Psoas muscle (tissue), 8 donors: Measurements from ENCODE around the gene SLC38A10. TPM values are rescaled to one million over a fixed set of nuclear protein-coding genes. Genes with fewer than 3 reads are reported as not detected.

Experiments used
- ATAC-seq, 4 donors: fragments of 200-7000 bp; cut with Tn5 transposase; one replicate each; pipeline ENCODE4 v1.9.1; 2020; ENCODE audit warnings: moderate library complexity in 3 of 4, mild to moderate bottlenecking in 2 of 4
- DNase-seq, 2 donors: peaks; one replicate each; pipeline ENCODE4 v3.0.0-alpha.2; 2020
- H3K27ac ChIP-seq: fragments of 200-600 bp; one replicate; pipeline ENCODE4 v1.8.0; 2022
- H3K27me3 ChIP-seq, 3 donors: fragments of 200-600 bp in 1 of 3; one replicate each; pipeline versions ENCODE4 v1.6.1 to v1.8.0; 2013 to 2022; ENCODE audit warnings: low read length in 2 of 3, mild to moderate bottlenecking in 2 of 3, moderate library complexity in 1 of 3; ENCODE audit not compliant: insufficient read depth in 3 of 3
- H3K36me3 ChIP-seq, 2 donors: fragments of 200-600 bp in 1 of 2; one replicate each; pipeline versions ENCODE4 v1.6.1 to v1.8.0; 2013 to 2022; ENCODE audit warnings: low read depth in 1 of 2, mild to moderate bottlenecking in 1 of 2, moderate library complexity in 1 of 2; ENCODE audit not compliant: insufficient read depth in 1 of 2
- H3K4me1 ChIP-seq: fragments of 200-600 bp; one replicate; pipeline ENCODE4 v1.8.0; 2022
- H3K4me3 ChIP-seq: fragments of 200-600 bp; one replicate; pipeline ENCODE4 v1.8.0; 2022; ENCODE audit warnings: mild to moderate bottlenecking
- H3K9me3 ChIP-seq: fragments of 200-600 bp; one replicate; pipeline ENCODE4 v1.8.0; 2022
- WGBS, 3 donors: extraction: QIAGEN DNeasy Blood & Tissue Kit; methylation state at CpG; one replicate each; pipeline versions ENCODE4 v1.1.6 to v1.1.7; 2013; 5-methylcytosine and 5-hydroxymethylcytosine counted together
- intact Hi-C, 2 donors: fragments of 100-400 bp; cut with DNase I; formaldehyde crosslinking; loops; one replicate each; pipeline versions ENCODE4 v1.11.0 to v1.14.2; 2022
- polyA plus RNA-seq, 3 donors: library from polyadenylated mRNA; stranded (reverse); fragments of 200-250 nt; gene quantifications; one replicate each; pipeline ENCODE4 v1.2.3, GENCODE V29; 2013
- total RNA-seq, 4 donors: library from RNA; stranded (reverse); fragmentation: NEBNext Ultra II Directional in 2 of 4; extraction: Animal tissue kit (Norgen Biotek cat#: 25700) in 2 of 4; gene quantifications; one replicate each; pipeline versions ENCODE4 v1.2.1 to v1.2.4, GENCODE V29; 2021 to 2023
- TF ChIP-seq, protein P1 (sequence below): fragments of 200-600 bp; IDR thresholded peaks from one replicate; pipeline ENCODE4 v1.8.0; 2022; ENCODE audit warnings: antibody characterized with exemption
- donor health status: healthy with polysubstance abuse.
- donor health status: DM: no; HTN: no; CAD: no; lungs with moderate emphysema.
- donor health status: Bipolar disorder and iron deficiency.
- donor health status: healthy.
- donor health status: DM: yes; HTN: yes; CAD: no.
- donor health status: DM: no; HTN: no; CAD: no.
- donor health status: DM: no; HTN: no; CAD: no.
- donor health status: DM: yes; HTN: yes; CAD: no.

Gene SLC38A10
- total and polyA plus RNA-seq, 7 donors = 16.7 to 40.6 (median 19.8) TPM

DNA sequence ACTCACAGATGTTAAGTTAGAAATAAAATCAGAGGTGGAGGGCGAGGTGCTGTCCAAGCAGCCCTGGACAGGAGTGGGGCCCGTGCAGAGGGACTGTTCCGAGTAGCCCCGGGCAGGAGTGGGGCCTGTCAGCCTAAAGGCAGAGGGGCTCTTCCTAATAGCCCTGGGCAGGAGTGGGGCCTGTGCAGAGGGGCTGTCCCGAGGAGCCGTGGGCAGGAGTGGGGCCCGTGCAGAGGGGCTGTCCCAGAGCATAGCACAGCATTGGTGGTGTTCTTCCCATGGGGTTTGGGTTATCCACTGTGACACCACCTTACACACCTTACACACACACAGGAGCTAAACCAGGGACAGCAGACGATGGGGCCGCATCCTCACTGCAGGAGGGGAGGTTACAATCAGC is 82.7 kb downstream of the SLC38A10 start:
- Histone ChIP-seq H3K9me3 (no peaks in the 10 kb centered on the region), H3K36me3 (no peaks in the 10 kb centered on the region), H3K4me1 (no peaks in the 10 kb centered on the region), H3K27ac (no peak overlapping the region), H3K27me3 (no peaks in the 10 kb centered on the region), H3K4me3 (no peak overlapping the region)
- DNase-seq = no peak
- intact Hi-C loops = no loop called here
- TF ChIP-seq, protein P1, sequence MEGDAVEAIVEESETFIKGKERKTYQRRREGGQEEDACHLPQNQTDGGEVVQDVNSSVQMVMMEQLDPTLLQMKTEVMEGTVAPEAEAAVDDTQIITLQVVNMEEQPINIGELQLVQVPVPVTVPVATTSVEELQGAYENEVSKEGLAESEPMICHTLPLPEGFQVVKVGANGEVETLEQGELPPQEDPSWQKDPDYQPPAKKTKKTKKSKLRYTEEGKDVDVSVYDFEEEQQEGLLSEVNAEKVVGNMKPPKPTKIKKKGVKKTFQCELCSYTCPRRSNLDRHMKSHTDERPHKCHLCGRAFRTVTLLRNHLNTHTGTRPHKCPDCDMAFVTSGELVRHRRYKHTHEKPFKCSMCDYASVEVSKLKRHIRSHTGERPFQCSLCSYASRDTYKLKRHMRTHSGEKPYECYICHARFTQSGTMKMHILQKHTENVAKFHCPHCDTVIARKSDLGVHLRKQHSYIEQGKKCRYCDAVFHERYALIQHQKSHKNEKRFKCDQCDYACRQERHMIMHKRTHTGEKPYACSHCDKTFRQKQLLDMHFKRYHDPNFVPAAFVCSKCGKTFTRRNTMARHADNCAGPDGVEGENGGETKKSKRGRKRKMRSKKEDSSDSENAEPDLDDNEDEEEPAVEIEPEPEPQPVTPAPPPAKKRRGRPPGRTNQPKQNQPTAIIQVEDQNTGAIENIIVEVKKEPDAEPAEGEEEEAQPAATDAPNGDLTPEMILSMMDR = no peak
- whole genome bisulfite sequencing, 3 donors = 94 to 99% (median 95%) methylated on average over 9 of the region's 9 CpGs
- ATAC-seq = no peak

DNA sequence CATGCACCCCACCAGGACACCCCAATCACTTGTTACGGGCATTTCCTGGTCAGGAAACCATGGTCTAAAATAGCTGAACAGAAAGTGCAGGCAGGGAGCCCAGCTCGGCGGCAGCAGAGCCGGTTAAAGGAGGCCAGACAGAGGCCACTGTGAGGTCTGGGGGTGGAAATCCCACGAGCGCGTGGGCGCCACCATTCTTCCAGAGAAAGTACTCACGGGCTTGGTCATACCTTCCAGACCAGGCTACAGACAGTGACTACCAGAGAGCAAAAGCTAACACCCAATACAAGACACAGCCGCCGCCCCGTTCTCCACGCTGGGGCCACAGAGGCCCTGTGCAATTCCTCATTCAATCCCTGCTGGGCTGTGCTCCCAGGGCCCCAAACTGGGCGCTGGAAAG is 84.2 kb downstream of the SLC38A10 start:
- intact Hi-C loops = no loop called here
- no peaks in the 10 kb centered on the region for H3K27me3 ChIP-seq
- 71 to 78% (median 76%) methylated on average over 14 of the region's 14 CpGs for WGBS, 3 donors
- TF ChIP-seq, protein P1 = no peak
- peaks cover 0 to 3% of the 10 kb centered on the region in 2 donors for H3K36me3 ChIP-seq
- no peak overlapping the region for H3K27ac ChIP-seq
- no peaks in the 10 kb centered on the region for H3K4me1 ChIP-seq
- ATAC-seq (no peak), DNase-seq (no peak)
- no peaks in the 10 kb centered on the region for H3K9me3 ChIP-seq
- H3K4me3 ChIP-seq = no peak overlapping the region

DNA sequence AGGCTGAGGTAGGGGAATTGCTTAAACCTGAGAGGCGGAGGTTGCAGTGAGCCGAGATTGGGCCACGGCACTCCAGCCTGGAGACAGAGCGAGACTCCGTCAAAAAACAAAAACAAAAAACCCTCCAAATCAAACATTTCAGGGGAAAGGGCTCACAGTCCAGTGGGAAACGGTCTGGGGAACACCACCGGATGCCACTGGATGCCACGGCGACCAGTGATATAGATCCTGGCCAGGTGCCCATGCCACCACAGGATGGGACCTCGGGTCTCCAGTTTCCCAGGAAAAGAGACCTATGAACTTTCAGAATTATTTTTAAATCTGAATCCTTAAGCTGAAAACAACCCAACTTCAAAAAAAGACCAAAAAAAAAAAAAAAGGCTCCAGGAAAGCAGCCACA is 84.6 kb downstream of the SLC38A10 start:
- WGBS, 3 donors = 76 to 84% (median 82%) methylated on average over 10 of the region's 10 CpGs
- H3K36me3 ChIP-seq = peaks cover 0 to 3% of the 10 kb centered on the region in 2 donors
- TF ChIP-seq, protein P1 = no peak
- no peak for ATAC-seq
- H3K27ac ChIP-seq = no peak overlapping the region
- DNase-seq = no peak
- intact Hi-C loops = no loop called here
- H3K4me1 ChIP-seq = no peaks in the 10 kb centered on the region
- no peaks in the 10 kb centered on the region for H3K9me3 ChIP-seq
- H3K4me3 ChIP-seq = no peak overlapping the region
- no peaks in the 10 kb centered on the region for H3K27me3 ChIP-seq

DNA sequence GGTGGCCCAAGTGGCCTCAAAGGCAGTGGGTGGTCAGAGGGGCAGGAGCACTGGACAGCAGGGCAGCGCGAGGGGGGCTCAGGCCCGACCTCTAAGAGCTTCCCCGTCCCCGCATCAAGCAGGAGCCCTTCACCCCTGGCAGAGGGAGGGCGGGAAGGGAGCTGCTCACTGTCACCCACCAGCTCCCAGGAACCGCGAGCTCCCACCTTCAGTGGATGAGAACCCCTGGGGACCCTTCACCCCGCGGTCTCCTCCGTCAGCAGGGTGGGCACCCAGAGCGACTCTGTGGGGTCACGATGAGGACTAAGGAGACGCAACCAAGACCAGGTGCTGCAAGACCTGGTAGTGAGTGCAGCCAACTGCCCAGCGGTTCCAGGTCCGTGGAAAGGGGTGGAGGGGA is 86.0 kb downstream of the SLC38A10 start:
- Histone ChIP-seq H3K9me3 (no peaks in the 10 kb centered on the region), H3K36me3 (peaks cover 0 to 3% of the 10 kb centered on the region in 2 donors), H3K27me3 (no peaks in the 10 kb centered on the region), H3K27ac (no peak overlapping the region), H3K4me3 (no peak overlapping the region), H3K4me1 (no peaks in the 10 kb centered on the region)
- TF ChIP-seq, protein P1 = no peak
- ATAC-seq (no peak), DNase-seq (no peak)
- WGBS, 3 donors = 95 to 96% (median 95%) methylated on average over 14 to 16 of the region's 16 CpGs
- intact Hi-C loops = no loop called here

DNA sequence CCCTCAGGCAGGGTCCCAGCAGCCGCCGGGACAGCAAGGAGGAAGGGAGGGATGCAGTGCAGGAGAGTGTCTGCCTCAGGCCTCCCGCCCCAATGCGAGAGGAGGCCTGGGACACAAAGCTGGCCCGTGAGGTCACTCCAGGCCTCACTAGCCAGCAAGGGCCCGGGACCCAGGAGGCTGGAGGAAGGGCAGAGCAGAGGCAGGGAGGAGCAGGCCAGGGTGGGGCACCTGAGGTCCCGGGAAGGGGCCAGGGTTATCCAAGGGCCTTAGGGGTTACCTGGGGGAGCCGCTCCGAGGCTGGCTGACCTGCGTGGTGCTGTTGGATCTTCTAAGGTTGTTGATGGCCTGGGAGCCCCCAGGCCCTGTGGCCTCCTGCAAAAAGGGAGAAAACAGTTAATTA is 86.5 kb downstream of the SLC38A10 start:
- no peaks in the 10 kb centered on the region for H3K27me3 ChIP-seq
- no peak for DNase-seq
- intact Hi-C loops = no loop called here
- 92 to 94% (median 94%) methylated on average over 8 to 10 of the region's 10 CpGs for WGBS, 3 donors
- no peak overlapping the region for H3K27ac ChIP-seq
- TF ChIP-seq, protein P1 = no peak
- no peaks in the 10 kb centered on the region for H3K4me1 ChIP-seq
- H3K36me3 ChIP-seq = peaks cover 0 to 3% of the 10 kb centered on the region in 2 donors
- H3K4me3 ChIP-seq = no peak overlapping the region
- no peaks in the 10 kb centered on the region for H3K9me3 ChIP-seq
- ATAC-seq = no peak
